Measurements from ENCODE around the gene RETSAT. TPM values are rescaled to one million over a fixed set of nuclear protein-coding genes. Genes with fewer than 3 reads are reported as not detected.
A peak's percentile ranks its signal among the peaks of the same experiment; 100 is the strongest.

The RETSAT gene
- total and polyA plus RNA-seq, 2 of the 13 experiments (the other 11 are each of a cell fraction or from before 2014, with no cell fraction given), result 46.7 to 61.0 TPM

- peak; percentile 89; the same call in 1 of the 2 replicates for TF ChIP-seq REL (CRISPR knock-in tag; conservative IDR thresholded peaks at IDR 0.05)
- TF ChIP-seq ZNF160 (CRISPR knock-in tag; IDR thresholded peaks at IDR 0.05), result peak; percentile 65
- peak; percentile 94 for TF ChIP-seq HES4 (CRISPR knock-in tag; IDR thresholded peaks at IDR 0.05; ENCODE audit: borderline replicate concordance)
- TF ChIP-seq KLF11 (CRISPR knock-in tag; IDR thresholded peaks at IDR 0.05), result peak; percentile 95
- no peak for TF ChIP-seq PRDM15 (CRISPR knock-in tag; IDR thresholded peaks at IDR 0.05)
- peak; percentile 98; the same call in 1 of the 2 replicates for TF ChIP-seq ZNF788 (CRISPR knock-in tag; IDR thresholded peaks at IDR 0.05; ENCODE audit: borderline replicate concordance)
- peak; percentile 94 for TF ChIP-seq ZNF407 (CRISPR knock-in tag; IDR thresholded peaks at IDR 0.05; ENCODE audit: not compliant biosample characterization)
- TF ChIP-seq PHF21A (CRISPR knock-in tag; IDR thresholded peaks at IDR 0.05), result peak; percentile 60; the same call in 1 of the 2 replicates
- peak; percentile 94 for TF ChIP-seq AGO2 (optimal IDR thresholded peaks at IDR 0.05; ENCODE audit: low read depth, low read length)
- peak; percentile 84; the same call in 1 of the 2 replicates for TF ChIP-seq ZNF317 (CRISPR knock-in tag; IDR thresholded peaks at IDR 0.05)
- TF ChIP-seq IKZF1 (IDR thresholded peaks at IDR 0.05), result no peak
- TF ChIP-seq ATF7 (IDR thresholded peaks at IDR 0.05), result no peak
- peak; percentile 69 for TF ChIP-seq ATF7 (CRISPR knock-in tag; IDR thresholded peaks at IDR 0.05)
- TF ChIP-seq NCOA5 (CRISPR knock-in tag; IDR thresholded peaks at IDR 0.05), result no peak
- no peak for TF ChIP-seq RFX3 (CRISPR knock-in tag; IDR thresholded peaks at IDR 0.05)
- TF ChIP-seq ZNF552 (CRISPR knock-in tag; IDR thresholded peaks at IDR 0.05; ENCODE audit: borderline replicate concordance), result peak; percentile 96
- no peak for TF ChIP-seq PRPF4 (IDR thresholded peaks at IDR 0.05; ENCODE audit: low read depth, low read length, poor library complexity, severe bottlenecking)
Measured at GRCh38 chr2:85327822-85328617, 26.3 kb downstream of the RETSAT start, which contains the start of gene TGOLN2 (continued).

Data from HepG2 (cell line).